GM06990 (cell line): Measurements from ENCODE around the gene DTNB.

Source experiments
- DNase-seq: peaks from one replicate; pipeline ENCODE4 v3.0.0-alpha.2; 2011; ENCODE audit not compliant: insufficient read length; ENCODE audit errors: extremely low read depth
- H3K27me3 ChIP-seq: replicated peaks from 2 replicates; pipeline ENCODE4 v1.6.0; 2011; ENCODE audit warnings: low read length; ENCODE audit not compliant: control insufficient read depth, insufficient read depth
- H3K36me3 ChIP-seq: 2 replicates; pipeline ENCODE4 v1.5.1; 2011; ENCODE audit warnings: low read length; ENCODE audit not compliant: control insufficient read depth, insufficient read depth
- H3K4me3 ChIP-seq: replicated peaks from 2 replicates; pipeline ENCODE4 v1.5.1; 2011; ENCODE audit warnings: low read depth, mild to moderate bottlenecking, control low read depth, low read length
- TF ChIP-seq, protein P1 (sequence below): IDR thresholded peaks from 2 replicates; pipeline ENCODE4 v1.5.1; 2011; ENCODE audit warnings: low read length, control low read depth, mild to moderate bottlenecking, inconsistent platforms; ENCODE audit not compliant: insufficient read depth, poor library complexity, severe bottlenecking

Gene DTNB

DNA sequence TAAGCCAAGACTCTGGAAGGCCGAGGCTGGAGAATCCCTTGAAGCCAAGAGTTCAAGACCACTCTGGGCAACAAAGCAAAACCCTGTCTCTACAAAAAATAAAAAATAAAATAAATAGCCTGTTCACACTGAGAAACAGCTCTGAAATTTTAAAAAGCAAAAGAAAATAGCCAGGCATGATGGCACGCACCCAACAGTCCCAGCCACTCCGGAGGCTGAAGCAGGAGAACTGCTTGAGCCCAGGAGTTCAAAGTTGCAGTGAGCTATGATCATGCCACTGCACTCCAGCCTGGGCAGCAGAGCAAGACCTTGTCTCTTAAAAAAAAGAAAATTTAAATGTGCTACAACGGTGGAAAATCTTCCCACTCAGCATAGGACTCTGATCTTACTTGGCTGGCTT is 52.7 kb downstream of the DTNB start:
- no peaks in the 10 kb centered on the region for H3K36me3 ChIP-seq
- H3K4me3 ChIP-seq: no peak overlapping the region
- no peak for DNase-seq
- no peaks in the 10 kb centered on the region for H3K27me3 ChIP-seq
- TF ChIP-seq, protein P1, sequence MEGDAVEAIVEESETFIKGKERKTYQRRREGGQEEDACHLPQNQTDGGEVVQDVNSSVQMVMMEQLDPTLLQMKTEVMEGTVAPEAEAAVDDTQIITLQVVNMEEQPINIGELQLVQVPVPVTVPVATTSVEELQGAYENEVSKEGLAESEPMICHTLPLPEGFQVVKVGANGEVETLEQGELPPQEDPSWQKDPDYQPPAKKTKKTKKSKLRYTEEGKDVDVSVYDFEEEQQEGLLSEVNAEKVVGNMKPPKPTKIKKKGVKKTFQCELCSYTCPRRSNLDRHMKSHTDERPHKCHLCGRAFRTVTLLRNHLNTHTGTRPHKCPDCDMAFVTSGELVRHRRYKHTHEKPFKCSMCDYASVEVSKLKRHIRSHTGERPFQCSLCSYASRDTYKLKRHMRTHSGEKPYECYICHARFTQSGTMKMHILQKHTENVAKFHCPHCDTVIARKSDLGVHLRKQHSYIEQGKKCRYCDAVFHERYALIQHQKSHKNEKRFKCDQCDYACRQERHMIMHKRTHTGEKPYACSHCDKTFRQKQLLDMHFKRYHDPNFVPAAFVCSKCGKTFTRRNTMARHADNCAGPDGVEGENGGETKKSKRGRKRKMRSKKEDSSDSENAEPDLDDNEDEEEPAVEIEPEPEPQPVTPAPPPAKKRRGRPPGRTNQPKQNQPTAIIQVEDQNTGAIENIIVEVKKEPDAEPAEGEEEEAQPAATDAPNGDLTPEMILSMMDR: no peak

DNA sequence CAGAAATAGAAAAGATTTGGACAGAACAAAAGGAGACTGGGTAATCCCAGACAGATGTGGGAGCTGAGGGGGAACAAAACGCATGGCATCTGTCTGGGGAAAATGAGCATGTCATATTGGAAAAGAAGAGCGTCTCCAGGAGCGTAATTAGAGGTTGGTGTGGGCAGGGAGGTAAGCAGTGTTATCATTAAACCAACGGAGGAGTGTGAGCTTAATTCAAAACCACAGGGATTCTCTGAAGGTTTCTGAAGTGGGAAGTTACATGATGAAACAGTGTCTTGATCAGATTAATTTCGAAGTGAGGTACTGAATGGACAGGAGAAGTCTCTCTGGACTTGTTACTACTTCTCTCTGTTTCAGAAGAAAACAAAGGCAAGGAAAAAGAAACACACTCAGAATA is 53.3 kb downstream of the DTNB start:
- no peak for DNase-seq
- TF ChIP-seq, protein P1: no peak
- Histone ChIP-seq H3K4me3 (no peak overlapping the region), H3K27me3 (no peaks in the 10 kb centered on the region), H3K36me3 (no peaks in the 10 kb centered on the region)

DNA sequence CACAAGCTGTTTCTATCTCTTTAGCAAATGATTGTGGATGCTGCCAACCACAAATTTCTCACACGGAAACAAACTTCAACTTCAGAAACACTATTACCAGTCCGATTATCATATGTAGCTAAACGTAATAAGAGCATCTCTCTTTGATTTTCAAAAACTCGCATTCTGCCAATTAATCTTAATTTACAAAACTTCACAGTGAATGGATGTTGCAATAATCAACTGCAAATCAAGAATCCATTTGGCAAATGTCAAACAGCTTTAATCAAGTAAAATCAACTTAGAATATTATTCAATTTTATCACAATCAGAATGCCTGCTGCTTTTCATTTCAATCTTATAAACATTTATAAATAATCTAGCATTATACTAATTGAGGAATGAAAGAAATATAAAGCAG is 54.2 kb downstream of the DTNB start:
- DNase-seq: no peak
- no peaks in the 10 kb centered on the region for H3K36me3 ChIP-seq
- H3K27me3 ChIP-seq: no peaks in the 10 kb centered on the region
- TF ChIP-seq, protein P1: no peak
- H3K4me3 ChIP-seq: no peak overlapping the region

DNA sequence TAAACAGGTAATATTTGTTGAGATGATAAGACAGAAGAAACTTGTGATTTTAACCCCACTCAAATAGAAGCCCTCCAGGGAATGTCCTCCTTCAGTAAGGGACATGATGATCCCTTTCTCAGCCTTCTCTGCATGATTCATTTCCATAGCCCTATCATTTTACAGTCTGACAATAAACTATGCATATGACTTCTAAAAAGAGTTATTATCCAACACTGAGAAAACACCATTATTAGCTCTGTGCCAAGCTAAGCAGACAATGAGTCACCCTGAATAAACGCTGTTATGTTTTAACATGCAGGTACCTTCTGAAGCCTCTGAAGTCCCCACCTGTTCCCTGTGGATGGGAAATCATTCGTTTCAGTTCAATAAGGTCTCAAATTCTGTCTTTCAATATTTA is 54.7 kb downstream of the DTNB start:
- no peaks in the 10 kb centered on the region for H3K36me3 ChIP-seq
- H3K27me3 ChIP-seq: no peaks in the 10 kb centered on the region
- TF ChIP-seq, protein P1: no peak
- no peak overlapping the region for H3K4me3 ChIP-seq
- no peak for DNase-seq

DNA sequence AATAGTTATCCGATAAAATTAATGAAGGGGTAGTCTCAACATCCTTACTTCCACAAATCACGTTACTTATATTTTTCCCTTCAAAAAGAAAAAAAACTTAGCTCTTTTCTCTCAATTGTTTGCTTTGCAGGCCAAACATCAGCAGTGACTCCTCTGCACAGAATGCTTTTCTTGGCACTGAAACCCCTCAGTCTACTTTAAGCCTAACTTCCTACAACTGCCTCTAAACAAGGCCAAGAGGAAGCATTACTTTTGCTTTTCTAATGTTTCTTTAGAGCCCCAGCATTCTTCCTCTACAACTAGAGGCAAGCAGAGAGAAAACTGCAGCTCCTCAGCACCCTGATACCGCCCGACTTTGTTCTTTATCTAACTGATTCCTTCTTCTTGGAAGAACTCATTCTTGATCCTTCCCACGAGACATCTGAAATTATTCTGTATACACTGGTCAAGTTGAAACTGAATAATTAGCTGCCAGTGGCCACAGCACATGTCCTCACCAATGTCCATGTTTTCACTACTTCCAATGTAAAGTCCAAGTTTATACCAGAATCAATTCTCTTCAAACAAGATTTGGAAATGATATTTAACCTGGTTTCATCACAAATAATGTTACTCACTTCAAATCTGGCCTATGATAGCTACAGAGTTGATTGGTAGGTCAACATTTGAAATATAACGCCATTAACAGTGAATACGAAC is 55.3 kb downstream of the DTNB start:
- Histone ChIP-seq H3K36me3 (no peaks in the 10 kb centered on the region), H3K27me3 (no peaks in the 10 kb centered on the region), H3K4me3 (no peak overlapping the region)
- DNase-seq: no peak
- TF ChIP-seq, protein P1: no peak

DNA sequence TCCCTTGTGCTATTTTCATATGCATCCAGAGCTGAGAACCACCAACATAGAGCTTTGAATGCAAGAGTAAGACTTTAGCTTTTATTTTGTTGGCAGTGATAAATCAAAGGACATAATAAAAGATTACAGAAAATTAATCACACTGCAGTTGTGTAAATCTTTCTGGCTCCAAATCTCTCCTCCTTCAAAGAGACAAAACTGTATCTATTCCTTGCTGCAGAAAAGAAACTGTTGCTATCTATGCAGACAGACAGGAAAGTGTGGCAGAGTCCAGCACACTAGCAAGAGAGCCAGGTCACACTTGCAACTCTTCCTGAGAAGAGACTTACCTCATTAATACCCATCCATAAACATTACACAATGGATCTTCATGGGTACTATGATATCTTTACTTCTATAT is 57.5 kb downstream of the DTNB start:
- TF ChIP-seq, protein P1: no peak
- Histone ChIP-seq H3K27me3 (no peaks in the 10 kb centered on the region), H3K4me3 (no peak overlapping the region), H3K36me3 (no peaks in the 10 kb centered on the region)
- no peak for DNase-seq
